Measurements from ENCODE around the gene SCAPER. TPM values are rescaled to one million over a fixed set of nuclear protein-coding genes. Genes with fewer than 3 reads are reported as not detected.

Gene SCAPER
- total and polyA plus RNA-seq, 10 of the 15 experiments (the other 5 are each of a cell fraction or from before 2014, with no cell fraction given), result 1.0 to 7.7 (median 3.9) TPM

- TF ChIP-seq, protein P1, sequence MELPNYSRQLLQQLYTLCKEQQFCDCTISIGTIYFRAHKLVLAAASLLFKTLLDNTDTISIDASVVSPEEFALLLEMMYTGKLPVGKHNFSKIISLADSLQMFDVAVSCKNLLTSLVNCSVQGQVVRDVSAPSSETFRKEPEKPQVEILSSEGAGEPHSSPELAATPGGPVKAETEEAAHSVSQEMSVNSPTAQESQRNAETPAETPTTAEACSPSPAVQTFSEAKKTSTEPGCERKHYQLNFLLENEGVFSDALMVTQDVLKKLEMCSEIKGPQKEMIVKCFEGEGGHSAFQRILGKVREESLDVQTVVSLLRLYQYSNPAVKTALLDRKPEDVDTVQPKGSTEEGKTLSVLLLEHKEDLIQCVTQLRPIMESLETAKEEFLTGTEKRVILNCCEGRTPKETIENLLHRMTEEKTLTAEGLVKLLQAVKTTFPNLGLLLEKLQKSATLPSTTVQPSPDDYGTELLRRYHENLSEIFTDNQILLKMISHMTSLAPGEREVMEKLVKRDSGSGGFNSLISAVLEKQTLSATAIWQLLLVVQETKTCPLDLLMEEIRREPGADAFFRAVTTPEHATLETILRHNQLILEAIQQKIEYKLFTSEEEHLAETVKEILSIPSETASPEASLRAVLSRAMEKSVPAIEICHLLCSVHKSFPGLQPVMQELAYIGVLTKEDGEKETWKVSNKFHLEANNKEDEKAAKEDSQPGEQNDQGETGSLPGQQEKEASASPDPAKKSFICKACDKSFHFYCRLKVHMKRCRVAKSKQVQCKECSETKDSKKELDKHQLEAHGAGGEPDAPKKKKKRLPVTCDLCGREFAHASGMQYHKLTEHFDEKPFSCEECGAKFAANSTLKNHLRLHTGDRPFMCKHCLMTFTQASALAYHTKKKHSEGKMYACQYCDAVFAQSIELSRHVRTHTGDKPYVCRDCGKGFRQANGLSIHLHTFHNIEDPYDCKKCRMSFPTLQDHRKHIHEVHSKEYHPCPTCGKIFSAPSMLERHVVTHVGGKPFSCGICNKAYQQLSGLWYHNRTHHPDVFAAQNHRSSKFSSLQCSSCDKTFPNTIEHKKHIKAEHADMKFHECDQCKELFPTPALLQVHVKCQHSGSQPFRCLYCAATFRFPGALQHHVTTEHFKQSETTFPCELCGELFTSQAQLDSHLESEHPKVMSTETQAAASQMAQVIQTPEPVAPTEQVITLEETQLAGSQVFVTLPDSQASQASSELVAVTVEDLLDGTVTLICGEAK (IDR thresholded peaks at IDR 0.05; ENCODE audit: borderline replicate concordance), result no peak
- TF ChIP-seq SREBF2 (IDR thresholded peaks at IDR 0.05; ENCODE audit: low read length), result no peak
- TF ChIP-seq MEF2B (IDR thresholded peaks at IDR 0.05; ENCODE audit: partially characterized antibody, poor library complexity, severe bottlenecking), result no peak
- TF ChIP-seq E4F1 (IDR thresholded peaks at IDR 0.05; ENCODE audit: borderline replicate concordance, partially characterized antibody), result no peak
- no peak for TF ChIP-seq ZNF217 (IDR thresholded peaks at IDR 0.05)
- TF ChIP-seq, protein P2, sequence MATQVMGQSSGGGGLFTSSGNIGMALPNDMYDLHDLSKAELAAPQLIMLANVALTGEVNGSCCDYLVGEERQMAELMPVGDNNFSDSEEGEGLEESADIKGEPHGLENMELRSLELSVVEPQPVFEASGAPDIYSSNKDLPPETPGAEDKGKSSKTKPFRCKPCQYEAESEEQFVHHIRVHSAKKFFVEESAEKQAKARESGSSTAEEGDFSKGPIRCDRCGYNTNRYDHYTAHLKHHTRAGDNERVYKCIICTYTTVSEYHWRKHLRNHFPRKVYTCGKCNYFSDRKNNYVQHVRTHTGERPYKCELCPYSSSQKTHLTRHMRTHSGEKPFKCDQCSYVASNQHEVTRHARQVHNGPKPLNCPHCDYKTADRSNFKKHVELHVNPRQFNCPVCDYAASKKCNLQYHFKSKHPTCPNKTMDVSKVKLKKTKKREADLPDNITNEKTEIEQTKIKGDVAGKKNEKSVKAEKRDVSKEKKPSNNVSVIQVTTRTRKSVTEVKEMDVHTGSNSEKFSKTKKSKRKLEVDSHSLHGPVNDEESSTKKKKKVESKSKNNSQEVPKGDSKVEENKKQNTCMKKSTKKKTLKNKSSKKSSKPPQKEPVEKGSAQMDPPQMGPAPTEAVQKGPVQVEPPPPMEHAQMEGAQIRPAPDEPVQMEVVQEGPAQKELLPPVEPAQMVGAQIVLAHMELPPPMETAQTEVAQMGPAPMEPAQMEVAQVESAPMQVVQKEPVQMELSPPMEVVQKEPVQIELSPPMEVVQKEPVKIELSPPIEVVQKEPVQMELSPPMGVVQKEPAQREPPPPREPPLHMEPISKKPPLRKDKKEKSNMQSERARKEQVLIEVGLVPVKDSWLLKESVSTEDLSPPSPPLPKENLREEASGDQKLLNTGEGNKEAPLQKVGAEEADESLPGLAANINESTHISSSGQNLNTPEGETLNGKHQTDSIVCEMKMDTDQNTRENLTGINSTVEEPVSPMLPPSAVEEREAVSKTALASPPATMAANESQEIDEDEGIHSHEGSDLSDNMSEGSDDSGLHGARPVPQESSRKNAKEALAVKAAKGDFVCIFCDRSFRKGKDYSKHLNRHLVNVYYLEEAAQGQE (IDR thresholded peaks at IDR 0.05; ENCODE audit: low read depth, low read length), result no peak
- TF ChIP-seq RAD21 (IDR thresholded peaks at IDR 0.05; ENCODE audit: insufficient read depth, low read depth, low read length), result no peak
- TF ChIP-seq TARDBP (IDR thresholded peaks at IDR 0.05; ENCODE audit: borderline replicate concordance), result no peak
- no peak for TF ChIP-seq ZZZ3 (IDR thresholded peaks at IDR 0.05; ENCODE audit: control insufficient read depth, insufficient read length, low read depth)
- TF ChIP-seq FOXK2 (IDR thresholded peaks at IDR 0.05), result no peak
Observed at GRCh38 chr15:76843269-76843668, 61.9 kb downstream of the SCAPER start (continued).

All from GM12878 (cell line).